GM10248 (cell line): ENCODE measurements around the gene PARVB.

Experiments used
- CTCF ChIA-PET: fragments of 300-600 bp; sonication (Branson Sonifier 250); formaldehyde crosslinking; extraction: SDS; loops from one replicate; lab custom pipeline; 2021; ENCODE audit warnings: antibody characterized with exemption; lab: Yijun Ruan, JAX
- POLR2A ChIA-PET: fragments of 350-650 bp; sonication (Branson Sonifier 250); formaldehyde crosslinking; extraction: SDS; loops from one replicate; lab custom pipeline; 2020; ENCODE audit warnings: antibody characterized with exemption; lab: Yijun Ruan, JAX
- DNase-seq: peaks from one replicate; pipeline ENCODE4 v3.0.0; 2012; ENCODE audit errors: extremely low spot score
- CTCF ChIP-seq: IDR thresholded peaks from 2 replicates; pipeline ENCODE4 v1.5.1; 2012; ENCODE audit warnings: mild to moderate bottlenecking, low read depth; ENCODE audit errors: extremely low read depth, missing control alignments, control extremely low read depth

PARVB gene

GRCh38 chr22:44193535-44193891 lies 169.4 kb downstream of the PARVB start:
- no peak for TF ChIP-seq CTCF
- POLR2A ChIA-PET: no interaction called here
- no peak for DNase-seq
- CTCF ChIA-PET: no interaction called here

GRCh38 chr22:44194569-44194968 lies 170.5 kb downstream of the PARVB start:
- TF ChIP-seq CTCF: no peak
- CTCF ChIA-PET: no interaction called here
- DNase-seq: no peak
- POLR2A ChIA-PET: interaction anchor here (0.6 kb wide), 1 partner anchor 21 kb away, joined by 3 read pairs; no protein-coding TSS in a partner anchor

GRCh38 chr22:44195189-44195871 lies 171.2 kb downstream of the PARVB start:
- CTCF ChIA-PET: interaction anchor here (1.1 to 2.0 kb wide), 2 partner anchors 202 to 250 kb away, joined by 4 to 6 read pairs; no protein-coding TSS in a partner anchor
- POLR2A ChIA-PET: interaction anchor here (0.6 kb wide), 1 partner anchor 21 kb away, joined by 3 read pairs; no protein-coding TSS in a partner anchor
- no peak for TF ChIP-seq CTCF
- no peak for DNase-seq

- CTCF ChIA-PET: interaction anchor here (1.3 to 2.0 kb wide), 2 partner anchors 203 to 250 kb away, joined by 3 to 6 read pairs; no protein-coding TSS in a partner anchor
- POLR2A ChIA-PET: no interaction called here
- no peak for DNase-seq
- TF ChIP-seq CTCF: no peak
These were observed 172.1 kb downstream of the PARVB start for GRCh38 chr22:44196241-44196640.

- DNase-seq: no peak
- ChIA-PET POLR2A (no interaction called here), CTCF (interaction anchor here (1.3 to 2.0 kb wide), 2 partner anchors 203 to 251 kb away, joined by 3 to 6 read pairs; no protein-coding TSS in a partner anchor)
- no peak for TF ChIP-seq CTCF
These were observed 172.6 kb downstream of the PARVB start for GRCh38 chr22:44196731-44197131.

- TF ChIP-seq CTCF: no peak
- CTCF ChIA-PET: interaction anchor here (1.3 kb wide), 1 partner anchor 251 kb away, joined by 3 read pairs; no protein-coding TSS in a partner anchor
- no peak for DNase-seq
- POLR2A ChIA-PET: no interaction called here
These were observed 173.2 kb downstream of the PARVB start for GRCh38 chr22:44197271-44197670.
